Measurements from ENCODE around the gene BIRC6. TPM values are rescaled to one million over a fixed set of nuclear protein-coding genes. Genes with fewer than 3 reads are reported as not detected.

BIRC6 gene
- total RNA-seq, 1 donor from 2014 or later: 53.6 TPM

GRCh38 chr2:32622570-32623310 lies 265.9 kb downstream of the BIRC6 start:
- no peak for TF ChIP-seq CTCF (conservative IDR thresholded peaks at IDR 0.05; ENCODE audit: low read depth, low read length)
- DNase-seq (ENCODE audit: low read depth): no peak
- no peak overlapping the region for H3K4me3 ChIP-seq (ENCODE audit: low read depth, low read length)

GRCh38 chr2:32623311-32623706 lies 266.5 kb downstream of the BIRC6 start:
- no peak overlapping the region for H3K4me3 ChIP-seq (ENCODE audit: low read depth, low read length)
- no peak for DNase-seq (ENCODE audit: low read depth)
- no peak for TF ChIP-seq CTCF (conservative IDR thresholded peaks at IDR 0.05; ENCODE audit: low read depth, low read length)

GRCh38 chr2:32624812-32625211 lies 268.0 kb downstream of the BIRC6 start:
- H3K4me3 ChIP-seq (ENCODE audit: low read depth, low read length): no peak overlapping the region
- no peak for TF ChIP-seq CTCF (conservative IDR thresholded peaks at IDR 0.05; ENCODE audit: low read depth, low read length)
- no peak for DNase-seq (ENCODE audit: low read depth)

- no peak for TF ChIP-seq CTCF (conservative IDR thresholded peaks at IDR 0.05; ENCODE audit: low read depth, low read length)
- DNase-seq (ENCODE audit: low read depth): no peak
- no peak overlapping the region for H3K4me3 ChIP-seq (ENCODE audit: low read depth, low read length)
These were observed 269.9 kb downstream of the BIRC6 start for GRCh38 chr2:32626639-32627221.

GRCh38 chr2:32627441-32627813 lies 270.6 kb downstream of the BIRC6 start:
- DNase-seq (ENCODE audit: low read depth): peak; percentile 3
- TF ChIP-seq CTCF (conservative IDR thresholded peaks at IDR 0.05; ENCODE audit: low read depth, low read length): peak; percentile 21

GRCh38 chr2:32627814-32628579 lies 271.2 kb downstream of the BIRC6 start, which contains the start of gene TTC27:
TTC27 (plus strand) TSS chr2:32628050; CDS start chr2:32628293, 243 bp downstream.
- no peak for TF ChIP-seq CTCF (conservative IDR thresholded peaks at IDR 0.05; ENCODE audit: low read depth, low read length)
- peak; percentile 73 for DNase-seq (ENCODE audit: low read depth)
- H3K4me3 ChIP-seq (ENCODE audit: low read depth, low read length): peak within 1 kb of the TSS; percentile 100

More at GRCh38 chr2:32627441-32627813, 270.6 kb downstream of the BIRC6 start:
- peak overlapping the region; percentile 100 for H3K4me3 ChIP-seq (ENCODE audit: low read depth, low read length)
